Activated effector memory CD4-positive, alpha-beta T cell treated with Interleukin-2 at 50 U/mL for 16 hours (primary cell): ENCODE data around the gene NTN5.
"Not testable (repeated sequence)": the region's sequence is repeated elsewhere in the genome, so short reads cannot be mapped to it uniquely, and the experiment has no call there.

Source experiments
- DNase-seq: peaks from one replicate; pipeline ENCODE4 v3.0.0-alpha.2; 2020

Gene NTN5

GRCh38 chr19:48668761-48669160 is 4.1 kb downstream of the NTN5 start:
- no peak for DNase-seq

- no peak for DNase-seq
Observed at GRCh38 chr19:48668332-48668731, 4.5 kb downstream of the NTN5 start.

- DNase-seq, result no peak
Observed at GRCh38 chr19:48665786-48666185, 7.0 kb downstream of the NTN5 start.

GRCh38 chr19:48664476-48664875 is 8.3 kb downstream of the NTN5 start:
- no peak for DNase-seq

- DNase-seq, result no peak
Observed at GRCh38 chr19:48663667-48664066, 9.2 kb downstream of the NTN5 start.

- DNase-seq, result no peak
Observed at GRCh38 chr19:48661711-48662090, 11.1 kb downstream of the NTN5 start.

GRCh38 chr19:48660852-48661710 is 11.7 kb downstream of the NTN5 start:
- peak; percentile 66 for DNase-seq

- DNase-seq, result no peak
Observed at GRCh38 chr19:48659768-48660167, 13.0 kb downstream of the NTN5 start.

GRCh38 chr19:48658483-48658882 is 14.3 kb downstream of the NTN5 start:
- DNase-seq, result no peak

GRCh38 chr19:48657828-48658227 is 15.0 kb downstream of the NTN5 start:
- DNase-seq, result not testable (repeated sequence)

- no peak for DNase-seq
Observed at GRCh38 chr19:48656840-48657474, 15.9 kb downstream of the NTN5 start.

GRCh38 chr19:48654299-48655059 is 18.3 kb downstream of the NTN5 start:
- DNase-seq, result no peak

- DNase-seq, result no peak
Observed at GRCh38 chr19:48651683-48652048, 21.2 kb downstream of the NTN5 start.

- DNase-seq, result no peak
Observed at GRCh38 chr19:48650974-48651682, 21.7 kb downstream of the NTN5 start.

GRCh38 chr19:48648134-48648533 is 24.7 kb downstream of the NTN5 start:
- no peak for DNase-seq

GRCh38 chr19:48646722-48647216 is 26.0 kb downstream of the NTN5 start:
- no peak for DNase-seq

GRCh38 chr19:48646001-48646721 is 26.7 kb downstream of the NTN5 start, which contains the start of gene CA11:
TSS of gene CA11 (minus strand) at chr19:48646187. CDS start at chr19:48645632, 555 bp downstream.
- peak; percentile 89 for DNase-seq

GRCh38 chr19:48645620-48646000 is 27.2 kb downstream of the NTN5 start:
- no peak for DNase-seq

GRCh38 chr19:48644839-48645619 is 27.8 kb downstream of the NTN5 start:
- peak; percentile 58 for DNase-seq

GRCh38 chr19:48644355-48644754 is 28.5 kb downstream of the NTN5 start:
- DNase-seq, result no peak

GRCh38 chr19:48642862-48643261 is 30.0 kb downstream of the NTN5 start:
- no peak for DNase-seq
